ENCODE data around the gene CADPS2. TPM values are rescaled to one million over a fixed set of nuclear protein-coding genes. Genes with fewer than 3 reads are reported as not detected.

CADPS2 gene
- total RNA-seq, 1 experiment from 2014 or later: 7.4 TPM

- no peak for DNase-seq (ENCODE audit: unreplicated experiment)
- H3K9me3 Mint-ChIP-seq (ENCODE audit: unreplicated experiment): no peaks in the 10 kb centered on the region
- TF ChIP-seq, protein P1, sequence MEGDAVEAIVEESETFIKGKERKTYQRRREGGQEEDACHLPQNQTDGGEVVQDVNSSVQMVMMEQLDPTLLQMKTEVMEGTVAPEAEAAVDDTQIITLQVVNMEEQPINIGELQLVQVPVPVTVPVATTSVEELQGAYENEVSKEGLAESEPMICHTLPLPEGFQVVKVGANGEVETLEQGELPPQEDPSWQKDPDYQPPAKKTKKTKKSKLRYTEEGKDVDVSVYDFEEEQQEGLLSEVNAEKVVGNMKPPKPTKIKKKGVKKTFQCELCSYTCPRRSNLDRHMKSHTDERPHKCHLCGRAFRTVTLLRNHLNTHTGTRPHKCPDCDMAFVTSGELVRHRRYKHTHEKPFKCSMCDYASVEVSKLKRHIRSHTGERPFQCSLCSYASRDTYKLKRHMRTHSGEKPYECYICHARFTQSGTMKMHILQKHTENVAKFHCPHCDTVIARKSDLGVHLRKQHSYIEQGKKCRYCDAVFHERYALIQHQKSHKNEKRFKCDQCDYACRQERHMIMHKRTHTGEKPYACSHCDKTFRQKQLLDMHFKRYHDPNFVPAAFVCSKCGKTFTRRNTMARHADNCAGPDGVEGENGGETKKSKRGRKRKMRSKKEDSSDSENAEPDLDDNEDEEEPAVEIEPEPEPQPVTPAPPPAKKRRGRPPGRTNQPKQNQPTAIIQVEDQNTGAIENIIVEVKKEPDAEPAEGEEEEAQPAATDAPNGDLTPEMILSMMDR (IDR thresholded peaks at IDR 0.05; ENCODE audit: unreplicated experiment): no peak
- H3K4me1 Mint-ChIP-seq (ENCODE audit: insufficient read depth, unreplicated experiment): no peaks in the 10 kb centered on the region
- H3K36me3 Mint-ChIP-seq (ENCODE audit: insufficient read depth, unreplicated experiment): peaks cover 9% of the 10 kb centered on the region
- no peak overlapping the region for H3K27ac Mint-ChIP-seq (ENCODE audit: low read depth, unreplicated experiment)
- ChIA-PET POLR2A (no interaction called here), CTCF (interaction anchor here (0.6 kb wide), 1 partner anchor 8 kb away, joined by 3 read pairs; no protein-coding TSS in a partner anchor)
- intact Hi-C loops (cut with micrococcal nuclease): no loop called here
- H3K27me3 Mint-ChIP-seq (ENCODE audit: insufficient read depth, unreplicated experiment): no peaks in the 10 kb centered on the region
- no TSS peak for BruUV-seq (replicated peaks)
- no peak overlapping the region for H3K4me3 Mint-ChIP-seq (ENCODE audit: unreplicated experiment)
Measured at GRCh38 chr7:122616951-122617350, 269.3 kb downstream of the CADPS2 start.

GRCh38 chr7:122605929-122606328 is 280.3 kb downstream of the CADPS2 start:
- no peaks in the 10 kb centered on the region for H3K27me3 Mint-ChIP-seq (ENCODE audit: insufficient read depth, unreplicated experiment)
- no peak for DNase-seq (ENCODE audit: unreplicated experiment)
- no peaks in the 10 kb centered on the region for H3K36me3 Mint-ChIP-seq (ENCODE audit: insufficient read depth, unreplicated experiment)
- intact Hi-C loops (cut with micrococcal nuclease): no loop called here
- H3K9me3 Mint-ChIP-seq (ENCODE audit: unreplicated experiment): no peaks in the 10 kb centered on the region
- TF ChIP-seq, protein P1 (IDR thresholded peaks at IDR 0.05; ENCODE audit: unreplicated experiment): no peak
- BruUV-seq (replicated peaks): no TSS peak
- no peaks in the 10 kb centered on the region for H3K4me1 Mint-ChIP-seq (ENCODE audit: insufficient read depth, unreplicated experiment)
- ChIA-PET CTCF (no interaction called here), POLR2A (interaction anchor here (1.0 kb wide), 1 partner anchor 9 kb away, joined by 3 read pairs; no protein-coding TSS in a partner anchor)
- no peak overlapping the region for H3K27ac Mint-ChIP-seq (ENCODE audit: low read depth, unreplicated experiment)
- H3K4me3 Mint-ChIP-seq (ENCODE audit: unreplicated experiment): no peak overlapping the region

DNA sequence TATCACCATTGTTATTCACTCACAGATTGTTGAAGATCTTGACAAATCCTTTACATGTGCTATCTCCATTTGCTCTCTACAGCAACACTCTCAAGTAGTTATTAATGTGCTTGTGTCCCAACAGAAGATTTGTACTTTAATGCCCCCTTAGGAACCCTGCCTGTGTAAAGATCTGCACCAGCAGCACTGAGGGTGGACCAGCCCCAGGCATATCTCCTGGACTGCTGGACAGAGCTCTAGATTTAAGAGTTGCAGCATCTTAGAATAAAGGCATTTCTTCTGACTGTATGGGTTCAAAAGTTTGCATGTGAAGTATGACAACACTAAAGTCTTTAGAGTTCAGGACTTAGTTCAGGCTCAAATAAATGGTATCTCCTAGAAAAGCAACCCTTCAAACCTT is 282.0 kb downstream of the CADPS2 start:
- H3K9me3 Mint-ChIP-seq (ENCODE audit: unreplicated experiment): no peaks in the 10 kb centered on the region
- CTCF ChIA-PET: no interaction called here
- TF ChIP-seq, protein P1 (IDR thresholded peaks at IDR 0.05; ENCODE audit: unreplicated experiment): no peak
- H3K4me3 Mint-ChIP-seq (ENCODE audit: unreplicated experiment): no peak overlapping the region
- BruUV-seq (replicated peaks): no TSS peak
- no peak for DNase-seq (ENCODE audit: unreplicated experiment)
- intact Hi-C loops (cut with micrococcal nuclease): no loop called here
- H3K36me3 Mint-ChIP-seq (ENCODE audit: insufficient read depth, unreplicated experiment): no peaks in the 10 kb centered on the region
- POLR2A ChIA-PET: interaction anchor here (0.6 kb wide), 1 partner anchor 9 kb away, joined by 3 read pairs; no protein-coding TSS in a partner anchor
- H3K27ac Mint-ChIP-seq (ENCODE audit: low read depth, unreplicated experiment): no peak overlapping the region
- H3K4me1 Mint-ChIP-seq (ENCODE audit: insufficient read depth, unreplicated experiment): no peaks in the 10 kb centered on the region
- H3K27me3 Mint-ChIP-seq (ENCODE audit: insufficient read depth, unreplicated experiment): no peaks in the 10 kb centered on the region

DNA sequence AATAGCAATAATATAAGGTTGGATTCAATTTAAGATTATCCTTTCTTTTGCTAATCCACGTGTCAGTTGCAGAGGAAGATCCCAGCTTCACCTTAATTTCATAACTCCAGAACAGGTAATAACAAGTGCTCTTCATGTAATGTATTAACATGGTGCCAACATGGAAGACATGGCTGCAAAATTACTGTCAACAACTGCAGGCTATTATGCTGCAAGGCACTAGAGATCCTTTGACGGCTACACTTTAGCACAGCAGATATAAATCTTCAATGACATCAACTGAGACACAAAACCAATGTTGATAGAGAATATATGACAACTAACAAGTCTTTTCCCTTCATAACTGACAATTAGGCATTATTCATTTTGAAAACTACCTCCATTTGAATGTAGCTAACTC is 283.5 kb downstream of the CADPS2 start:
- Mint-ChIP-seq H3K4me1 (ENCODE audit: insufficient read depth, unreplicated experiment) (no peaks in the 10 kb centered on the region), H3K4me3 (ENCODE audit: unreplicated experiment) (no peak overlapping the region), H3K36me3 (ENCODE audit: insufficient read depth, unreplicated experiment) (no peaks in the 10 kb centered on the region), H3K27me3 (ENCODE audit: insufficient read depth, unreplicated experiment) (no peaks in the 10 kb centered on the region), H3K9me3 (ENCODE audit: unreplicated experiment) (no peaks in the 10 kb centered on the region), H3K27ac (ENCODE audit: low read depth, unreplicated experiment) (no peak overlapping the region)
- TF ChIP-seq, protein P1 (IDR thresholded peaks at IDR 0.05; ENCODE audit: unreplicated experiment): no peak
- DNase-seq (ENCODE audit: unreplicated experiment): no peak
- CTCF ChIA-PET: no interaction called here
- intact Hi-C loops (cut with micrococcal nuclease): no loop called here
- no TSS peak for BruUV-seq (replicated peaks)
- POLR2A ChIA-PET: no interaction called here

Data from MCF 10A (cell line).